Measurements from ENCODE around the gene ARHGAP5. TPM values are rescaled to one million over a fixed set of nuclear protein-coding genes. Genes with fewer than 3 reads are reported as not detected.

The ARHGAP5 gene
- polyA plus RNA-seq, 1 experiment, result 45.6 TPM

DNA sequence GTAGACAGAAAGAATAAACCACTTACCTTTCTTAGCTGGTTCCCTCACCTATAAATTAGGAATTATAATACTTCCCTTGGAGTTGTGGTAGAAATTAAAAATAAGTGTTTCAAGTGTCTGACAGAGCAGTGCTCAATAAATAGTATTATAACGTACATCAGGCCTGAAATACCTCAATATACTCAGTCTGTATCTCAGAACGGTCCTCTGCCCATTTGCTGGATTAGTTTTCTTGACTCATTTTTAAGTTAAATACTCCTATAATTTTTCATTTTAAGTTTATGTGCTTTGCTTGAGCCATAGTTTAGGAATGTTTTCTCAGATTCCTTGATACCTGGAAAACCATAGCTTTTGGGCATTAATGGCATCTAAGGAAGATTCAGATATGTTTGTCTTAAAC is 22.4 kb downstream of the ARHGAP5 start:
- TF ChIP-seq, protein P1, sequence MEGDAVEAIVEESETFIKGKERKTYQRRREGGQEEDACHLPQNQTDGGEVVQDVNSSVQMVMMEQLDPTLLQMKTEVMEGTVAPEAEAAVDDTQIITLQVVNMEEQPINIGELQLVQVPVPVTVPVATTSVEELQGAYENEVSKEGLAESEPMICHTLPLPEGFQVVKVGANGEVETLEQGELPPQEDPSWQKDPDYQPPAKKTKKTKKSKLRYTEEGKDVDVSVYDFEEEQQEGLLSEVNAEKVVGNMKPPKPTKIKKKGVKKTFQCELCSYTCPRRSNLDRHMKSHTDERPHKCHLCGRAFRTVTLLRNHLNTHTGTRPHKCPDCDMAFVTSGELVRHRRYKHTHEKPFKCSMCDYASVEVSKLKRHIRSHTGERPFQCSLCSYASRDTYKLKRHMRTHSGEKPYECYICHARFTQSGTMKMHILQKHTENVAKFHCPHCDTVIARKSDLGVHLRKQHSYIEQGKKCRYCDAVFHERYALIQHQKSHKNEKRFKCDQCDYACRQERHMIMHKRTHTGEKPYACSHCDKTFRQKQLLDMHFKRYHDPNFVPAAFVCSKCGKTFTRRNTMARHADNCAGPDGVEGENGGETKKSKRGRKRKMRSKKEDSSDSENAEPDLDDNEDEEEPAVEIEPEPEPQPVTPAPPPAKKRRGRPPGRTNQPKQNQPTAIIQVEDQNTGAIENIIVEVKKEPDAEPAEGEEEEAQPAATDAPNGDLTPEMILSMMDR (IDR thresholded peaks at IDR 0.05; ENCODE audit: low read depth, low read length), result no peak
- CTCF ChIA-PET, result interaction anchor here (0.7 kb wide), 1 partner anchor 26 kb away, joined by 4 read pairs; no protein-coding TSS in a partner anchor
- POLR2A ChIA-PET, result no interaction called here
- no peak overlapping the region for H3K4me3 ChIP-seq (ENCODE audit: low read depth, low read length)
- no peaks in the 10 kb centered on the region for H3K9me3 ChIP-seq (ENCODE audit: control insufficient read depth, insufficient read depth, low read length)
- no peak for DNase-seq (ENCODE audit: low read depth, low spot score)
- no peak overlapping the region for H3K27ac ChIP-seq (ENCODE audit: low read depth, low read length)
- H3K27me3 ChIP-seq (ENCODE audit: control insufficient read depth, insufficient read depth, low read length), result no peaks in the 10 kb centered on the region

DNA sequence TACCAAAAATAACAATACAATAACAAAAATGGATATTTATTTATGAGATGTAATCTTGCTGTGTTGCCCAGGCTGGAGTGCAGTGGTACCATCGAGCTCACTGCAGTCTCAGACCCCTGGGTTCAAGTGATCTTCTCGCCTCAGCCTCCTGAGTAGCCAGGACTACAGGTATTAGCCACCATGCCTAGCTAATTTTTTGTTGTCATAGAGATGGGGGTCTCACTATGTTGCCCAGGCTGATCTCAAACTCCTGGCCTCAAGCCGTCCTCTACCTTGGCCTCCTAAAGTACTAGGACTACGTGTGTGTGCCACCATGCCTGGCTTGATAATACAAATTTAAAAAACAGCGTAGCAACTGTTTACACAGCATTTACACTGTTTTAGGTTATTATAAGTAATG is 23.1 kb downstream of the ARHGAP5 start:
- H3K4me3 ChIP-seq (ENCODE audit: low read depth, low read length), result no peak overlapping the region
- DNase-seq (ENCODE audit: low read depth, low spot score), result no peak
- POLR2A ChIA-PET, result no interaction called here
- TF ChIP-seq, protein P1 (IDR thresholded peaks at IDR 0.05; ENCODE audit: low read depth, low read length), result no peak
- CTCF ChIA-PET, result interaction anchor here (0.7 kb wide), 1 partner anchor 27 kb away, joined by 4 read pairs; no protein-coding TSS in a partner anchor
- no peak overlapping the region for H3K27ac ChIP-seq (ENCODE audit: low read depth, low read length)
- H3K27me3 ChIP-seq (ENCODE audit: control insufficient read depth, insufficient read depth, low read length), result no peaks in the 10 kb centered on the region
- no peaks in the 10 kb centered on the region for H3K9me3 ChIP-seq (ENCODE audit: control insufficient read depth, insufficient read depth, low read length)

DNA sequence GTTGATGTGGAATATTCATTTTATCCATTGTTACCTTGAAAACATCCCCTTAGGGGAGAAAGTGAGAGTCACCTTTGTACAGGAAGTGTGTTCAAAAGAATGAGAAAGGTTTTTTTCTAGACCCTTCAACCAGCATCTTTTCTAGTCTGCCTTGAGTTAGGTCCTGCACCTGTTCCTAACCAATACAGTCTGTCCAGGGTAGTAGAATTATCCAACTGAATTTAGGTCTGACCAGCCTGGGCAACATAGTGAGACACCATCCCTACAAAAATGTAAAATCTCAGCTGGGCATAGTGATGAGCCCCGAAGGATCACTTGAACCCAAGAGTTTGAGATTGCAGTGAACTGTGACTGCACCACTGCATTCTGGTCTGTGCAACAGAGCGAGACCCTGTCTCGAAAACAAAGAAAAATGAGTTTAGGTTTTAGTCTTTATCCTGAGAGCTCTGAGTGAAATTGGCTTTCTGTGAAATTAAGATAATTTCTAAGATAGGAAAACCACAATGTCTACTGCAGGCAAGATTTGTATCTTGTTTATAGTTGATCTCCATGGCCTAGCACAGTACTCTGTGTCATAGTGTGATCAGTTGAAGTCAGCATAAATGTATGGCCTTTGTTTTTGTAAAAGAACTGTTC is 25.2 kb downstream of the ARHGAP5 start:
- POLR2A ChIA-PET, result interaction anchor here (0.5 kb wide), 1 partner anchor 843 kb away, joined by 4 read pairs; no protein-coding TSS in a partner anchor
- TF ChIP-seq, protein P1 (IDR thresholded peaks at IDR 0.05; ENCODE audit: low read depth, low read length), result no peak
- Histone ChIP-seq H3K4me3 (ENCODE audit: low read depth, low read length) (no peak overlapping the region), H3K27me3 (ENCODE audit: control insufficient read depth, insufficient read depth, low read length) (no peaks in the 10 kb centered on the region), H3K9me3 (ENCODE audit: control insufficient read depth, insufficient read depth, low read length) (no peaks in the 10 kb centered on the region), H3K27ac (ENCODE audit: low read depth, low read length) (no peak overlapping the region)
- CTCF ChIA-PET, result no interaction called here
- DNase-seq (ENCODE audit: low read depth, low spot score), result no peak

DNA sequence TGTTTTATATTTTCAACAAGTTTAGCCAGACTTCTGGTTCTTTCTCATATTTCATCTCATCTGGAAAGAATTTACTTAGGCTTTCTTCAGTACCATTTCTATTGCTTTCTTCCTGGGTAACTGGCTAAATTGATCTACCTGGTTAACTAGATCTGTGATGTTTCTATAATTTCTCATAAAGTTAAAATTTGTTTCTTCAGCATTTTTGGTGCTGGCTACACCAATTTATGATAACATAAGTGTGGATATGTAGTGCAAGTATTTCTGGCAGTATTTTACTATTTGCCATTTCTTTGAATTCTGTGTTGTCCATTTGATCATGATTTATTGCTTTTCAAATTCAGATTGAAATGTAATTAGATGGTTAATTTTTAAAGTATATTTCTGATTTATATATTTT is 25.9 kb downstream of the ARHGAP5 start:
- TF ChIP-seq, protein P1 (IDR thresholded peaks at IDR 0.05; ENCODE audit: low read depth, low read length), result no peak
- no peak overlapping the region for H3K4me3 ChIP-seq (ENCODE audit: low read depth, low read length)
- no peaks in the 10 kb centered on the region for H3K27me3 ChIP-seq (ENCODE audit: control insufficient read depth, insufficient read depth, low read length)
- POLR2A ChIA-PET, result no interaction called here
- CTCF ChIA-PET, result no interaction called here
- no peak overlapping the region for H3K27ac ChIP-seq (ENCODE audit: low read depth, low read length)
- no peaks in the 10 kb centered on the region for H3K9me3 ChIP-seq (ENCODE audit: control insufficient read depth, insufficient read depth, low read length)
- no peak for DNase-seq (ENCODE audit: low read depth, low spot score)

DNA sequence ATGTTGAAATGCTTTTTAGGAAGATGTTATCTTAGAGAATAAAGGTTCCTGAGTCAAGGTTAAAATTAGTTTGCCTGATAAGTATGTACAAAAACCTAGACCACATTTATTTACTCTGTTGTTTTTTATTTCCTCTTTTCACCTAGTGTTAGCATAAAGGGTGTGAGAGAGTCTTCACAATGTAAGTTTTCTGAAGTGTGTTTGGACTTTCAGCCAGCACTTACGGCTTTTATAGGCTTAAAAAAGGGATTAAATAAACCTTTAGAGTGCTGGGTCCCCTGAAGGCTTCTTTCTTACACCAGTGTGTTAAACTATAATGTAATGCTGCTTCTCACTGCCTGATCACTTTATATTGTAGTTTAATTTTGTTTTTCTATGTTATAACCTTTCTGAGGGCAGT is 27.2 kb downstream of the ARHGAP5 start:
- H3K9me3 ChIP-seq (ENCODE audit: control insufficient read depth, insufficient read depth, low read length), result no peaks in the 10 kb centered on the region
- ChIA-PET POLR2A (no interaction called here), CTCF (no interaction called here)
- TF ChIP-seq, protein P1 (IDR thresholded peaks at IDR 0.05; ENCODE audit: low read depth, low read length), result no peak
- no peak for DNase-seq (ENCODE audit: low read depth, low spot score)
- no peaks in the 10 kb centered on the region for H3K27me3 ChIP-seq (ENCODE audit: control insufficient read depth, insufficient read depth, low read length)
- no peak overlapping the region for H3K27ac ChIP-seq (ENCODE audit: low read depth, low read length)
- no peak overlapping the region for H3K4me3 ChIP-seq (ENCODE audit: low read depth, low read length)

All from AG04450 (cell line).